CD4-positive, alpha-beta T cell treated with Interleukin-21 for 1 hour (primary cell): Measurements from ENCODE around the gene ZNF385A.
"Not testable (repeated sequence)": the region's sequence is repeated elsewhere in the genome, so short reads cannot be mapped to it uniquely, and the experiment has no call there.

ENCODE experiments used
- DNase-seq: peaks from one replicate; pipeline ENCODE4 v3.0.0-alpha.2; 2020

ZNF385A gene

GRCh38 chr12:54372113-54372806 lies 12.3 kb downstream of the ZNF385A start:
- no peak for DNase-seq

- no peak for DNase-seq
Measured at GRCh38 chr12:54371328-54372112, 13.0 kb downstream of the ZNF385A start.

- DNase-seq = no peak
Measured at GRCh38 chr12:54370171-54370730, 14.3 kb downstream of the ZNF385A start.

GRCh38 chr12:54369597-54370131 lies 14.9 kb downstream of the ZNF385A start:
- DNase-seq = no peak

GRCh38 chr12:54368709-54369596 lies 15.6 kb downstream of the ZNF385A start:
- DNase-seq = peak; percentile 89

GRCh38 chr12:54368025-54368708 lies 16.4 kb downstream of the ZNF385A start:
- DNase-seq = no peak

GRCh38 chr12:54364413-54364812 lies 20.1 kb downstream of the ZNF385A start, which contains the start of gene GPR84:
Gene GPR84 (minus strand): TSS chr12:54364486. CDS start chr12:54363851, 635 bp downstream.
- DNase-seq = peak; percentile 36

- DNase-seq = no peak
Measured at GRCh38 chr12:54363618-54364017, 20.9 kb downstream of the ZNF385A start.

GRCh38 chr12:54363047-54363446 lies 21.5 kb downstream of the ZNF385A start:
- no peak for DNase-seq

GRCh38 chr12:54360717-54361456 lies 23.6 kb downstream of the ZNF385A start:
- DNase-seq = peak; percentile 48

GRCh38 chr12:54359762-54360351 lies 24.7 kb downstream of the ZNF385A start:
- no peak for DNase-seq

GRCh38 chr12:54358945-54359761 lies 25.4 kb downstream of the ZNF385A start:
- DNase-seq = peak; percentile 98

GRCh38 chr12:54358191-54358944 lies 26.2 kb downstream of the ZNF385A start:
- DNase-seq = peak; percentile 60

- no peak for DNase-seq
Measured at GRCh38 chr12:54357506-54358190, 26.9 kb downstream of the ZNF385A start.

- no peak for DNase-seq
Measured at GRCh38 chr12:54356951-54357356, 27.6 kb downstream of the ZNF385A start.

- DNase-seq = no peak
Measured at GRCh38 chr12:54356228-54356627, 28.3 kb downstream of the ZNF385A start.

GRCh38 chr12:54355104-54355815 lies 29.3 kb downstream of the ZNF385A start:
- no peak for DNase-seq

GRCh38 chr12:54354271-54354670 lies 30.3 kb downstream of the ZNF385A start:
- not testable (repeated sequence) for DNase-seq
